Endodermal cell (in vitro differentiated cells): ENCODE results near the gene LMTK2. TPM values are rescaled to one million over a fixed set of nuclear protein-coding genes. Genes with fewer than 3 reads are reported as not detected.

ENCODE experiments used
- DNase-seq: peaks from one replicate; pipeline ENCODE4 v3.0.0-alpha.2; 2017
- H3K27ac ChIP-seq: 2 replicates; pipeline ENCODE4 v1.5.1; 2013; ENCODE audit warnings: mild to moderate bottlenecking, low read depth, low read length, moderate library complexity
- H3K27me3 ChIP-seq: 2 replicates; pipeline ENCODE4 v1.6.1; 2013; ENCODE audit warnings: mild to moderate bottlenecking, low read length, moderate library complexity; ENCODE audit not compliant: insufficient read depth, control insufficient read depth, poor library complexity, severe bottlenecking
- H3K36me3 ChIP-seq: 2 replicates; pipeline ENCODE4 v1.7.0; 2013; ENCODE audit warnings: mild to moderate bottlenecking, low read length, moderate library complexity; ENCODE audit not compliant: control insufficient read depth, insufficient read depth
- H3K4me1 ChIP-seq: one replicate; pipeline ENCODE4 v1.7.0; 2013; ENCODE audit warnings: low read length; ENCODE audit not compliant: control insufficient read depth, insufficient read depth
- H3K4me3 ChIP-seq: 2 replicates; pipeline ENCODE4 v1.5.1; 2013; ENCODE audit warnings: mild to moderate bottlenecking, low read length, moderate library complexity
- H3K9ac ChIP-seq: 2 replicates; pipeline ENCODE4 v1.6.1; 2013; ENCODE audit warnings: mild to moderate bottlenecking, low read length, moderate library complexity; ENCODE audit not compliant: poor library complexity, severe bottlenecking; ENCODE audit errors: extremely low read depth
- H3K9me3 ChIP-seq: 2 replicates; pipeline ENCODE4 v1.6.1; 2013; ENCODE audit warnings: mild to moderate bottlenecking, low read length, moderate library complexity; ENCODE audit not compliant: control insufficient read depth
- H3K27ac Mint-ChIP-seq: 2 replicates; pipeline ENCODE4 v1.8.0; 2020; ENCODE audit warnings: mixed read lengths
- H3K27me3 Mint-ChIP-seq: 2 replicates; pipeline ENCODE4 v1.8.0; 2021; ENCODE audit warnings: mild to moderate bottlenecking, mixed read lengths; ENCODE audit not compliant: insufficient read depth
- H3K36me3 Mint-ChIP-seq: 2 replicates; pipeline ENCODE4 v1.8.0; 2020; ENCODE audit warnings: low read depth, mixed read lengths
- H3K4me1 Mint-ChIP-seq: 2 replicates; pipeline ENCODE4 v1.8.0; 2020; ENCODE audit warnings: mixed read lengths
- H3K4me3 Mint-ChIP-seq: 2 replicates; pipeline ENCODE4 v1.8.0; 2020; ENCODE audit warnings: mild to moderate bottlenecking, moderate library complexity, mixed read lengths
- H3K9me3 Mint-ChIP-seq: 2 replicates; pipeline ENCODE4 v1.8.0; 2020; ENCODE audit warnings: mild to moderate bottlenecking, mixed read lengths
- WGBS, 2 experiments: methylation state at CpG; one replicate each; pipeline versions ENCODE4 v1.1.5 to v1.1.7; 2013; ENCODE audit warnings: missing lambda C conversion rate in 2 of 2, mixed read lengths in 1 of 2; ENCODE audit not compliant: insufficient coverage in 1 of 2, insufficient read length in 1 of 2; 5-methylcytosine and 5-hydroxymethylcytosine counted together
- total RNA-seq, 2 donors: library from RNA; stranded (reverse); fragmentation: NEBNext Ultra II Directional in 1 of 2; extraction: Animal tissue kit (Norgen Biotek cat#: 25700) in 1 of 2; gene quantifications; 2 replicates in 1 of 2; 3 replicates in 1 of 2; pipeline ENCODE4 v1.2.1, GENCODE V29; 2021
- TF ChIP-seq, protein P1 (sequence below): fragments of 200-600 bp; sonication (generic); conservative IDR thresholded peaks from 2 replicates; pipeline ENCODE4 v1.5.0; 2021; ENCODE audit warnings: antibody characterized with exemption, mild to moderate bottlenecking

The LMTK2 gene
- total RNA-seq, 2 donors from 2014 or later, result 23.5 to 25.6 TPM

DNA sequence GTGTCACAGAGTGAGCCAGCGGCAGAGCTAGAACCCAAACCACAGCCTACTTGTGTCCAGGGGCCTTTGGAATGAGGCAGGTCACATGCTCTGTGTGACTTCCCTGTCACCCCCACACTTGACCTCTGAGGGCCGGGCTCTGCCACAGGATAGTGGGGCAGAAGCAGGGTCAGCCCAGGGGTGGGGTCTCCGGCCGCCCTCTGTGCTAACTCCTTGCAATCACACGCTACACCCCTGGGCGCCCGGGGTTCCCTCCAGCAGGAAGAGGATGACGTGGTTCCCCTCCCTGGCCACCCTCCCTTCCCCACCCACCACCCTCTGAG is 125.6 kb downstream of the LMTK2 start:
- WGBS, 2 experiments, result 94 to 100% methylated on average over 2 to 8 of the region's 8 CpGs

DNA sequence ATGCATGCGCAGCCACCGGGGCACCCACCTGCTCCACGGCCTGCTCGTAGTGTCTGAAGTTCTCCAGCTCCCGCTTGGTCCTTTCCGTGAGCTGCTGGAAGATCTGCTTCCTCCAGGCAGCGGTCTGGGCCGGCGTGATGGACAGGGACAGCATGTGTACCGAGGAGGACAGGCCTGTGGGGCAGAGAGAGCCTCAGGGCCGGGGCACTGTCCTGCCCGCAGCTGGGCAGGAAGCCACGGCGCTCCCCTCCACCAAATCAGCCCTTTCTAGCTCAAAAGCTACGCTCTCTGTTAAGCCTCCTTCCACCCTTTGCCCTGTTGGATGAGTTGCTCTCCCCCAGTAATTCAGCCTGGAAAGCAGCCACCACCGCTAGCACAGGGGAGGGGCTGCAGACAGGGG is 126.1 kb downstream of the LMTK2 start:
- H3K36me3 ChIP-seq, result no peaks in the 10 kb centered on the region
- Mint-ChIP-seq H3K9me3 (no peaks in the 10 kb centered on the region), H3K27ac (no peak overlapping the region), H3K27me3 (no peaks in the 10 kb centered on the region), H3K4me3 (no peak overlapping the region), H3K36me3 (peaks cover 7% of the 10 kb centered on the region), H3K4me1 (no peaks in the 10 kb centered on the region)
- no peaks in the 10 kb centered on the region for H3K27me3 ChIP-seq
- WGBS, 2 experiments, result 87 to 93% methylated on average over 7 to 16 of the region's 16 CpGs
- TF ChIP-seq, protein P1, sequence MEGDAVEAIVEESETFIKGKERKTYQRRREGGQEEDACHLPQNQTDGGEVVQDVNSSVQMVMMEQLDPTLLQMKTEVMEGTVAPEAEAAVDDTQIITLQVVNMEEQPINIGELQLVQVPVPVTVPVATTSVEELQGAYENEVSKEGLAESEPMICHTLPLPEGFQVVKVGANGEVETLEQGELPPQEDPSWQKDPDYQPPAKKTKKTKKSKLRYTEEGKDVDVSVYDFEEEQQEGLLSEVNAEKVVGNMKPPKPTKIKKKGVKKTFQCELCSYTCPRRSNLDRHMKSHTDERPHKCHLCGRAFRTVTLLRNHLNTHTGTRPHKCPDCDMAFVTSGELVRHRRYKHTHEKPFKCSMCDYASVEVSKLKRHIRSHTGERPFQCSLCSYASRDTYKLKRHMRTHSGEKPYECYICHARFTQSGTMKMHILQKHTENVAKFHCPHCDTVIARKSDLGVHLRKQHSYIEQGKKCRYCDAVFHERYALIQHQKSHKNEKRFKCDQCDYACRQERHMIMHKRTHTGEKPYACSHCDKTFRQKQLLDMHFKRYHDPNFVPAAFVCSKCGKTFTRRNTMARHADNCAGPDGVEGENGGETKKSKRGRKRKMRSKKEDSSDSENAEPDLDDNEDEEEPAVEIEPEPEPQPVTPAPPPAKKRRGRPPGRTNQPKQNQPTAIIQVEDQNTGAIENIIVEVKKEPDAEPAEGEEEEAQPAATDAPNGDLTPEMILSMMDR, result no peak
- H3K9me3 ChIP-seq, result no peaks in the 10 kb centered on the region
- no peak overlapping the region for H3K27ac ChIP-seq
- no peaks in the 10 kb centered on the region for H3K4me1 ChIP-seq
- no peak for DNase-seq
- no peak overlapping the region for H3K4me3 ChIP-seq
- H3K9ac ChIP-seq, result no peak overlapping the region

More for the DNA sequence above, 125.6 kb downstream of the LMTK2 start:
- no peak overlapping the region for H3K27ac Mint-ChIP-seq
- TF ChIP-seq, protein P1, result no peak
- H3K9ac ChIP-seq, result no peak overlapping the region
- H3K36me3 ChIP-seq, result peaks cover under 1% of the 10 kb centered on the region
- H3K9me3 ChIP-seq, result no peaks in the 10 kb centered on the region
- no peak overlapping the region for H3K4me3 ChIP-seq
- DNase-seq, result no peak
- no peaks in the 10 kb centered on the region for H3K27me3 ChIP-seq
- H3K4me3 Mint-ChIP-seq, result no peak overlapping the region
- H3K36me3 Mint-ChIP-seq, result peaks cover 9% of the 10 kb centered on the region
- no peak overlapping the region for H3K27ac ChIP-seq
- no peaks in the 10 kb centered on the region for H3K9me3 Mint-ChIP-seq
- no peaks in the 10 kb centered on the region for H3K4me1 Mint-ChIP-seq
- no peaks in the 10 kb centered on the region for H3K27me3 Mint-ChIP-seq
- no peaks in the 10 kb centered on the region for H3K4me1 ChIP-seq

DNA sequence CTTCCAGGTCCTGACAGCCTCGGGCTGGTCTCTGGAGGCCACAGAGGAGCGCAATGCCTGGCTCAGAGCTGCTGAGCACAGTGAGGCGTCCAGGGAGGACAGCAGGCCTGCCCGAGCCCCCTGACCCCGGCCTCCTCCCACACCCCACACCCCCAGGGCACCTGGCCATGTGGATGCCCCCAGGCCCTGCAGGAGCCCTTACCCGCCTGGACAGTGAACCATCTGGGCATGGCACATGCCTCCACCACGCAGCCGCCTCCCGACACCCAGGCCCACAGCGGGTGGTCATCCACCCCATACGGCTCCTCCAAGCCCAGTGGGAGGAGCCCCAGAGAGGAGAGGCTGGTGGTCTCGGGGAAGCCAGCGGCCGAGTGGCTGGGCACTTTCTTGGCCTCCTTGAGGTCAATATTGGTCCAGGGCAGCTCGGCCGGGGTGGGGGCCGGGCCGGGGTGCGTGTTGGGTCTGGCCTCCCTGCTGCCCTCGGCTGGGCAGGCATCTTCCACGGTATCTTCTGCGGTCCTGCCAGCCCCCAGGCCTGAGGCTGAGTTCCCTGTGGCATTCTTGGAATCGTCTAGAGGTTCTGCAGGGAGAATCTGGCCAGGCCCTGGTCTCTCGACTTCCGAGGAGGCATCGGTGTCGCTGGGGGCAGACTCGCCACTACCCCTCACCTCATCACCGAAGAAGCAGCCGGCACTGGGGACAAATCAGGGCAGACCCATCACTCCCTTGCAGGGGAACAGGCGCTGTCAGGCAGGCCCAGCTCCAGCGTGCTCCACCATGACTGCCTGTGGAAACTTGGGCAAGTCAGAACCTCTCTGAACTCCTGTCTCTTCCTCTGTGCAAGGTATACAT is 126.8 kb downstream of the LMTK2 start:
- H3K27ac Mint-ChIP-seq, result no peak overlapping the region

More for the DNA sequence above, 126.8 kb downstream of the LMTK2 start:
- Histone ChIP-seq H3K27me3 (no peaks in the 10 kb centered on the region), H3K27ac (no peak overlapping the region), H3K4me1 (no peaks in the 10 kb centered on the region), H3K9ac (no peak overlapping the region), H3K4me3 (no peak overlapping the region), H3K9me3 (no peaks in the 10 kb centered on the region), H3K36me3 (no peaks in the 10 kb centered on the region)
- Mint-ChIP-seq H3K36me3 (peaks cover 12% of the 10 kb centered on the region), H3K4me1 (no peaks in the 10 kb centered on the region), H3K27me3 (no peaks in the 10 kb centered on the region), H3K4me3 (no peak overlapping the region), H3K9me3 (no peaks in the 10 kb centered on the region)
- TF ChIP-seq, protein P1, result no peak
- 90 to 95% methylated on average over 15 to 32 of the region's 32 CpGs for WGBS, 2 experiments
- DNase-seq, result no peak
